Loucy (cell line): ENCODE results near the gene TDRD7.

ENCODE experiments used
- H2AFZ ChIP-seq: fragments of 200-600 bp; sonication (generic); 2 replicates; pipeline ENCODE4 v1.6.0; 2016; ENCODE audit warnings: antibody characterized with exemption, mild to moderate bottlenecking, low read length, moderate library complexity
- H3F3A ChIP-seq: fragments of 200-600 bp; 2 replicates; pipeline ENCODE4 v1.6.0; 2016; ENCODE audit warnings: antibody characterized with exemption, low read depth, mild to moderate bottlenecking
- H3K27me3 ChIP-seq: fragments of 200-600 bp; sonication (generic); 2 replicates; pipeline ENCODE4 v1.6.1; 2014; ENCODE audit warnings: low read length, mild to moderate bottlenecking; ENCODE audit not compliant: insufficient read depth, poor library complexity, severe bottlenecking
- H3K36me3 ChIP-seq: fragments of 200-600 bp; sonication (generic); 2 replicates; pipeline ENCODE4 v1.6.1; 2016; ENCODE audit warnings: low read length; ENCODE audit not compliant: insufficient read depth
- H3K4me1 ChIP-seq: fragments of 200-600 bp; sonication (generic); 2 replicates; pipeline ENCODE4 v1.5.1; 2014; ENCODE audit warnings: low read length, mild to moderate bottlenecking; ENCODE audit not compliant: insufficient read depth, poor library complexity, severe bottlenecking
- H3K4me2 ChIP-seq: fragments of 200-600 bp; sonication (generic); 2 replicates; pipeline ENCODE4 v1.6.0; 2014; ENCODE audit warnings: antibody characterized with exemption, low read length, low read depth, mild to moderate bottlenecking; ENCODE audit not compliant: poor library complexity, severe bottlenecking
- H3K4me3 ChIP-seq: fragments of 200-600 bp; sonication (generic); 2 replicates; pipeline ENCODE4 v1.5.1; 2014; ENCODE audit warnings: low read length, mild to moderate bottlenecking, mixed read lengths; ENCODE audit not compliant: poor library complexity, severe bottlenecking
- H3K79me2 ChIP-seq: fragments of 200-600 bp; sonication (generic); 2 replicates; pipeline ENCODE4 v1.6.1; 2014; ENCODE audit warnings: low read length; ENCODE audit not compliant: insufficient read depth
- H3K9ac ChIP-seq: fragments of 200-600 bp; sonication (generic); 2 replicates; pipeline ENCODE4 v1.6.0; 2014; ENCODE audit warnings: mild to moderate bottlenecking, low read depth, low read length, moderate library complexity; ENCODE audit not compliant: poor library complexity, severe bottlenecking
- H3K9me2 ChIP-seq: fragments of 200-600 bp; sonication (generic); replicated peaks from 2 replicates; pipeline ENCODE4 v1.6.1; 2016; ENCODE audit warnings: low read depth, low read length, mixed read lengths
- H3K9me3 ChIP-seq: fragments of 200-600 bp; sonication (generic); 2 replicates; pipeline ENCODE4 v1.6.1; 2014; ENCODE audit warnings: mild to moderate bottlenecking, antibody characterized with exemption, low read length, low read depth; ENCODE audit not compliant: insufficient read depth
- H4K20me1 ChIP-seq: fragments of 200-600 bp; sonication (generic); 2 replicates; pipeline ENCODE4 v1.6.0; 2014; ENCODE audit warnings: antibody characterized with exemption, low read length, mild to moderate bottlenecking; ENCODE audit not compliant: insufficient read depth, poor library complexity, severe bottlenecking
- CTCF ChIP-seq: fragments of 200-600 bp; sonication (generic); conservative IDR thresholded peaks from 2 replicates; pipeline ENCODE4 v1.5.1; 2014; ENCODE audit warnings: mild to moderate bottlenecking, antibody characterized with exemption, low read length
- EZH2phosphoT487 ChIP-seq: fragments of 200-600 bp; IDR thresholded peaks from 2 replicates; pipeline ENCODE4 v1.6.1; 2018; ENCODE audit warnings: antibody characterized with exemption, mild to moderate bottlenecking, moderate library complexity, borderline replicate concordance

TDRD7 gene

GRCh38 chr9:97431044-97431441 lies 19.1 kb downstream of the TDRD7 start:
- Histone ChIP-seq H2AFZ (no peak overlapping the region), H3K9me2 (no peaks in the 10 kb centered on the region), H3K9ac (no peak overlapping the region), H3K36me3 (peaks cover 47% of the 10 kb centered on the region; the same call in 1 of the 2 replicates), H3K4me2 (no peak overlapping the region), H3K4me1 (no peaks in the 10 kb centered on the region), H4K20me1 (no peaks in the 10 kb centered on the region), H3K27me3 (no peaks in the 10 kb centered on the region), H3K79me2 (no peaks in the 10 kb centered on the region), H3F3A (no peaks in the 10 kb centered on the region), H3K4me3 (no peak overlapping the region), H3K9me3 (no peaks in the 10 kb centered on the region)
- TF ChIP-seq EZH2phosphoT487 = no peak
- TF ChIP-seq CTCF = no peak

GRCh38 chr9:97431549-97432143 lies 19.8 kb downstream of the TDRD7 start:
- H3K36me3 ChIP-seq = peaks cover 47% of the 10 kb centered on the region; the same call in 1 of the 2 replicates
- no peak overlapping the region for H3K9ac ChIP-seq
- no peaks in the 10 kb centered on the region for H4K20me1 ChIP-seq
- TF ChIP-seq EZH2phosphoT487 (no peak), CTCF (no peak)
- H3K27me3 ChIP-seq = no peaks in the 10 kb centered on the region
- H3F3A ChIP-seq = no peaks in the 10 kb centered on the region
- no peaks in the 10 kb centered on the region for H3K79me2 ChIP-seq
- no peak overlapping the region for H2AFZ ChIP-seq
- no peaks in the 10 kb centered on the region for H3K9me3 ChIP-seq
- no peak overlapping the region for H3K4me2 ChIP-seq
- no peaks in the 10 kb centered on the region for H3K4me1 ChIP-seq
- no peaks in the 10 kb centered on the region for H3K9me2 ChIP-seq
- H3K4me3 ChIP-seq = no peak overlapping the region

- no peaks in the 10 kb centered on the region for H3K9me3 ChIP-seq
- no peak overlapping the region for H3K9ac ChIP-seq
- H3K27me3 ChIP-seq = no peaks in the 10 kb centered on the region
- TF ChIP-seq CTCF = no peak
- no peak for TF ChIP-seq EZH2phosphoT487
- H3K4me1 ChIP-seq = no peaks in the 10 kb centered on the region
- H3K79me2 ChIP-seq = no peaks in the 10 kb centered on the region
- no peak overlapping the region for H3K4me3 ChIP-seq
- peaks cover 25% of the 10 kb centered on the region; the same call in 1 of the 2 replicates for H3K36me3 ChIP-seq
- H3K4me2 ChIP-seq = no peak overlapping the region
- H3F3A ChIP-seq = no peaks in the 10 kb centered on the region
- H2AFZ ChIP-seq = no peak overlapping the region
- no peaks in the 10 kb centered on the region for H4K20me1 ChIP-seq
- no peaks in the 10 kb centered on the region for H3K9me2 ChIP-seq
Observed at GRCh38 chr9:97437051-97437600, 25.2 kb downstream of the TDRD7 start.
